ENCODE data around the gene CORIN. TPM values are rescaled to one million over a fixed set of nuclear protein-coding genes. Genes with fewer than 3 reads are reported as not detected.

Gene CORIN
- total and polyA plus RNA-seq, 2 of the 13 experiments (the other 11 are each of a cell fraction or from before 2014, with no cell fraction given) = 0.84 to 1.2 TPM

- no peaks in the 10 kb centered on the region for H3K36me3 ChIP-seq (replicated peaks in 1 of 2; ENCODE audit: control insufficient read depth in 1 of 2, insufficient read depth in 2 of 2, low read length in 2 of 2)
- H3K4me2 ChIP-seq (ENCODE audit: low read depth, low read length) = no peak overlapping the region
- intact Hi-C loops (cut with micrococcal nuclease; ENCODE audit: unreplicated experiment) = no loop called here
- H3K27ac ChIP-seq (ENCODE audit: extremely low read length, insufficient read depth, low read length) = no peak overlapping the region
- H2AFZ ChIP-seq (ENCODE audit: low read length) = no peak overlapping the region
- no peak for DNase-seq (ENCODE audit: low spot score)
- no peaks in the 10 kb centered on the region for H4K20me1 ChIP-seq (ENCODE audit: insufficient read depth, low read length)
- H3K9me3 ChIP-seq (ENCODE audit: low read length) = no peaks in the 10 kb centered on the region
- H3K27me3 ChIP-seq (ENCODE audit: control insufficient read depth in 1 of 2, insufficient read depth in 2 of 2, low read length in 2 of 2) = no peaks in the 10 kb centered on the region
- CTCF ChIA-PET (ENCODE audit: low intra/inter-chr PET ratio, low total read pairs) = no interaction called here
- WGBS (ENCODE audit: low lambda C conversion rate) = 85% methylated on average over 6 of the region's 6 CpGs
- POLR2A ChIA-PET = no interaction called here
- H3K4me1 ChIP-seq (ENCODE audit: insufficient read depth, low read length) = no peaks in the 10 kb centered on the region
- no peak for FAIRE-seq
- no peak for ATAC-seq
- H3K79me2 ChIP-seq (ENCODE audit: insufficient read depth, low read length) = no peaks in the 10 kb centered on the region
- no TSS peak for BruUV-seq (replicated peaks)
- no peak overlapping the region for H3K9ac ChIP-seq (ENCODE audit: insufficient read depth, low read depth, low read length)
- no peak overlapping the region for H3K4me3 ChIP-seq (replicated peaks in 1 of 3; ENCODE audit: insufficient read depth in 1 of 3, low read depth in 2 of 3, low read length in 3 of 3)
- in situ Hi-C loops (cut with HindIII; ENCODE audit: extremely low pct_ligation_motif_present, low pct_unique_long_range_greater_than_20kb) = no loop called here
- no peak for TF ChIP-seq ZNF629 (CRISPR knock-in tag; conservative IDR thresholded peaks at IDR 0.05)
- no peak for TF ChIP-seq ZNF850 (CRISPR knock-in tag; conservative IDR thresholded peaks at IDR 0.05)
- TF ChIP-seq AHR (CRISPR knock-in tag; IDR thresholded peaks at IDR 0.05) = no peak
- no peak for TF ChIP-seq ZFP36L2 (CRISPR knock-in tag; IDR thresholded peaks at IDR 0.05)
- no peak for TF ChIP-seq ZNF580 (CRISPR knock-in tag; IDR thresholded peaks at IDR 0.05; ENCODE audit: borderline replicate concordance, low read depth)
- no peak for TF ChIP-seq SNAPC2 (CRISPR knock-in tag; IDR thresholded peaks at IDR 0.05)
- no peak for TF ChIP-seq ZNF740 (CRISPR knock-in tag; IDR thresholded peaks at IDR 0.05)
- TF ChIP-seq MXI1 (IDR thresholded peaks at IDR 0.05; ENCODE audit: borderline replicate concordance, low read depth, low read length) = no peak
- no peak for TF ChIP-seq ZNF10 (CRISPR knock-in tag; IDR thresholded peaks at IDR 0.05; ENCODE audit: borderline replicate concordance, low read depth)
- TF ChIP-seq ZNF484 (CRISPR knock-in tag; IDR thresholded peaks at IDR 0.05; ENCODE audit: borderline replicate concordance, low read depth) = no peak
- TF ChIP-seq GMEB1 (CRISPR knock-in tag; IDR thresholded peaks at IDR 0.05; ENCODE audit: borderline replicate concordance) = no peak
- TF ChIP-seq MLX (CRISPR knock-in tag; IDR thresholded peaks at IDR 0.05) = no peak
- no peak for TF ChIP-seq CCAR2 (optimal IDR thresholded peaks at IDR 0.05; ENCODE audit: low read depth, low read length)
- no peak for TF ChIP-seq YY1 (IDR thresholded peaks at IDR 0.05; ENCODE audit: insufficient read depth, insufficient replicate concordance, low read depth, low read length)
These were observed 194.0 kb downstream of the CORIN start for GRCh38 chr4:47643845-47644244.

Data from HepG2 (cell line).